Keratinocyte (primary cell): ENCODE measurements around the gene HOXC6.

Experiments used
- EZH2 ChIP-seq: IDR thresholded peaks from one replicate; pipeline ENCODE4 v1.6.1; 2012; ENCODE audit warnings: inconsistent platforms, mild to moderate bottlenecking, low read length, moderate library complexity
- TF ChIP-seq, protein P1 (sequence below), 3 experiments: IDR thresholded peaks in 1 of 3; conservative IDR thresholded peaks in 1 of 3; optimal IDR thresholded peaks in 1 of 3; 2 replicates in 2 of 3; 3 replicates in 1 of 3; pipeline versions ENCODE3 to v1.5.1; 2011; ENCODE audit warnings: low read length in 3 of 3, mild to moderate bottlenecking in 3 of 3, moderate library complexity in 2 of 3, control low read depth in 1 of 3, inconsistent platforms in 1 of 3; ENCODE audit not compliant: insufficient read depth in 2 of 3; ENCODE audit errors: extremely low read depth in 1 of 3

GRCh38 chr12:54016478-54016964 lies 11.7 kb upstream of the HOXC6 start:
- no peak for TF ChIP-seq EZH2
- TF ChIP-seq, protein P1, sequence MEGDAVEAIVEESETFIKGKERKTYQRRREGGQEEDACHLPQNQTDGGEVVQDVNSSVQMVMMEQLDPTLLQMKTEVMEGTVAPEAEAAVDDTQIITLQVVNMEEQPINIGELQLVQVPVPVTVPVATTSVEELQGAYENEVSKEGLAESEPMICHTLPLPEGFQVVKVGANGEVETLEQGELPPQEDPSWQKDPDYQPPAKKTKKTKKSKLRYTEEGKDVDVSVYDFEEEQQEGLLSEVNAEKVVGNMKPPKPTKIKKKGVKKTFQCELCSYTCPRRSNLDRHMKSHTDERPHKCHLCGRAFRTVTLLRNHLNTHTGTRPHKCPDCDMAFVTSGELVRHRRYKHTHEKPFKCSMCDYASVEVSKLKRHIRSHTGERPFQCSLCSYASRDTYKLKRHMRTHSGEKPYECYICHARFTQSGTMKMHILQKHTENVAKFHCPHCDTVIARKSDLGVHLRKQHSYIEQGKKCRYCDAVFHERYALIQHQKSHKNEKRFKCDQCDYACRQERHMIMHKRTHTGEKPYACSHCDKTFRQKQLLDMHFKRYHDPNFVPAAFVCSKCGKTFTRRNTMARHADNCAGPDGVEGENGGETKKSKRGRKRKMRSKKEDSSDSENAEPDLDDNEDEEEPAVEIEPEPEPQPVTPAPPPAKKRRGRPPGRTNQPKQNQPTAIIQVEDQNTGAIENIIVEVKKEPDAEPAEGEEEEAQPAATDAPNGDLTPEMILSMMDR (optimal IDR thresholded peaks at IDR 0.05 in 1 of 3, IDR thresholded peaks at IDR 0.05 in 1 of 3, conservative IDR thresholded peaks at IDR 0.05 in 1 of 3; ENCODE audit: extremely low read depth in 1 of 3, insufficient read depth in 2 of 3, low read length in 3 of 3), result no peak
